Transverse colon (tissue), 4 donors: ENCODE measurements around the gene YWHAH. TPM values are rescaled to one million over a fixed set of nuclear protein-coding genes. Genes with fewer than 3 reads are reported as not detected.

Experiments
- DNase-seq: peaks from one replicate; pipeline ENCODE4 v3.0.0-alpha.2; 2019
- H3K27ac ChIP-seq, 4 donors: fragments of 200-600 bp; sonication (generic); 2 replicates each; pipeline ENCODE4 v1.5.1; 2016 to 2018; ENCODE audit warnings: inconsistent platforms in 4 of 4
- H3K27me3 ChIP-seq: fragments of 200-600 bp; sonication (generic); 2 replicates; pipeline ENCODE4 v1.5.1; 2017; ENCODE audit warnings: inconsistent platforms
- H3K36me3 ChIP-seq, 4 donors: fragments of 200-600 bp; sonication (generic); 2 replicates each; pipeline ENCODE4 v1.5.1; 2017 to 2019; ENCODE audit warnings: inconsistent platforms in 4 of 4
- H3K4me1 ChIP-seq, 4 donors: fragments of 200-600 bp; sonication (generic); 2 replicates each; pipeline ENCODE4 v1.5.1; 2017 to 2020; ENCODE audit warnings: inconsistent platforms in 4 of 4
- H3K4me3 ChIP-seq, 4 donors: fragments of 200-600 bp; sonication (generic); 1 replicate in 1 of 4; 2 replicates in 3 of 4; pipeline versions ENCODE4 v1.5.1 to v1.6.1; 2017 to 2019; ENCODE audit warnings: inconsistent platforms in 4 of 4
- H3K9me3 ChIP-seq, 2 donors: fragments of 200-600 bp; sonication (generic); 2 replicates each; pipeline ENCODE4 v1.5.1; 2017 to 2019; ENCODE audit warnings: inconsistent platforms in 2 of 2
- CTCF ChIP-seq, 5 experiments: fragments of 200-600 bp in 3 of 5; fragments of 450-650 bp in 2 of 5; sonication (generic) in 3 of 5; IDR thresholded peaks; 1 replicate in 2 of 5; 2 replicates in 3 of 5; pipeline ENCODE4 v1.5.1; 2016 to 2017; ENCODE audit warnings: antibody characterized with exemption in 5 of 5, inconsistent platforms in 3 of 5, mild to moderate bottlenecking in 2 of 5, moderate library complexity in 1 of 5
- EP300 ChIP-seq: sonication (generic); formaldehyde crosslinking; IDR thresholded peaks from one replicate; pipeline ENCODE4 v1.6.1; 2017; ENCODE audit warnings: antibody characterized with exemption, low read depth
- POLR2A ChIP-seq: fragments of 450-650 bp; IDR thresholded peaks from one replicate; pipeline ENCODE4 v1.6.1; 2016; ENCODE audit warnings: antibody characterized with exemption, mild to moderate bottlenecking, moderate library complexity
- POLR2AphosphoS5 ChIP-seq, 3 donors: sonication (generic); formaldehyde crosslinking; IDR thresholded peaks; one replicate each; pipeline ENCODE4 v1.6.1; 2016; ENCODE audit warnings: antibody characterized with exemption in 3 of 3
- WGBS, 2 donors: methylation state at CpG; one replicate each; pipeline ENCODE4 v1.1.5; 2018; ENCODE audit warnings: low coverage in 1 of 2; 5-methylcytosine and 5-hydroxymethylcytosine counted together
- in situ Hi-C, 4 donors: fragments of 200-750 bp; cut with MboI; loops; one replicate each; pipeline versions ENCODE4 v1.15.0 to v1.15.1; 2017; ENCODE audit warnings: low sequenced_read_pairs in 3 of 4, low pct_ligation_motif_present in 1 of 4, low pct_unique_long_range_greater_than_20kb in 1 of 4
- intact Hi-C: fragments of 100-400 bp; cut with DNase I; formaldehyde crosslinking; loops from one replicate; pipeline ENCODE4 v1.15.1; 2023; ENCODE audit warnings: low total_unique reads
- total RNA-seq, 4 donors: library from RNA; depleted of rRNA; stranded (reverse); fragments of >200 nt; gene quantifications; one replicate each; pipeline ENCODE4 v1.1.0, GENCODE V29; 2016

The YWHAH gene
- total RNA-seq, 4 donors from 2014 or later: 83.7 to 155 (median 109) TPM

- no peak for DNase-seq
- H3K4me3 ChIP-seq: no peak overlapping the region
- in situ Hi-C loops: loop anchor here (10.0 to 25.0 kb wide), 4 partner anchors 98 to 475 kb away; partner anchors contain the start of genes BPIFC (in 2 of the 4), FBXO7 (in 2 of the 4) and SLC5A4 (in 1 of the 4)
- H3K4me1 ChIP-seq: no peaks in the 10 kb centered on the region
- 47% methylated on average over 1 of the region's 1 CpG; no CpG with 5 or more reads in 1 of the 2 donors for WGBS, 2 donors
- no peak overlapping the region for H3K27ac ChIP-seq
- no peaks in the 10 kb centered on the region for H3K9me3 ChIP-seq
- intact Hi-C loops: loop anchor here (2.0 kb wide), 1 partner anchor 48 kb away; no protein-coding TSS in a partner anchor
- no peaks in the 10 kb centered on the region for H3K27me3 ChIP-seq
- TF ChIP-seq POLR2A: no peak
- TF ChIP-seq EP300: no peak
- no peak for TF ChIP-seq CTCF (IDR thresholded peaks at IDR 0.05)
- TF ChIP-seq POLR2AphosphoS5 (IDR thresholded peaks at IDR 0.05): no peak
- no peaks in the 10 kb centered on the region for H3K36me3 ChIP-seq
Observed at GRCh38 chr22:31987218-31987617, 42.9 kb downstream of the YWHAH start.

GRCh38 chr22:31991102-31991839 lies 46.9 kb downstream of the YWHAH start:
- no peak for DNase-seq
- no peak for TF ChIP-seq POLR2AphosphoS5 (IDR thresholded peaks at IDR 0.05)
- no peak for TF ChIP-seq CTCF (IDR thresholded peaks at IDR 0.05)
- TF ChIP-seq EP300: no peak
- no peak for TF ChIP-seq POLR2A
- Histone ChIP-seq H3K4me3 (no peak overlapping the region), H3K4me1 (no peaks in the 10 kb centered on the region), H3K9me3 (no peaks in the 10 kb centered on the region), H3K27me3 (no peaks in the 10 kb centered on the region), H3K27ac (no peak overlapping the region), H3K36me3 (no peaks in the 10 kb centered on the region)
- in situ Hi-C loops: loop anchor here (25.0 kb wide), 3 partner anchors 96 to 471 kb away; partner anchors contain the start of genes BPIFC (in 2 of the 4), FBXO7 (in 2 of the 4) and SLC5A4 (in 1 of the 4)
- intact Hi-C loops: no loop called here
- 33 to 85% methylated on average over 1 to 4 of the region's 4 CpGs for WGBS, 2 donors

GRCh38 chr22:31995046-31995445 lies 50.7 kb downstream of the YWHAH start:
- 78 to 81% methylated on average over 3 of the region's 3 CpGs for WGBS, 2 donors
- H3K27ac ChIP-seq: no peak overlapping the region
- intact Hi-C loops: no loop called here
- in situ Hi-C loops: loop anchor here (25.0 kb wide), 3 partner anchors 92 to 467 kb away; partner anchors contain the start of genes BPIFC (in 2 of the 4), FBXO7 (in 2 of the 4) and SLC5A4 (in 1 of the 4)
- peaks cover 4% of the 10 kb centered on the region for H3K27me3 ChIP-seq
- no peaks in the 10 kb centered on the region for H3K9me3 ChIP-seq
- no peaks in the 10 kb centered on the region for H3K4me1 ChIP-seq
- no peak overlapping the region for H3K4me3 ChIP-seq
- no peaks in the 10 kb centered on the region for H3K36me3 ChIP-seq
- DNase-seq: no peak
- no peak for TF ChIP-seq POLR2A
- TF ChIP-seq EP300: no peak
- peak in 1 of 5 experiments; percentile 2 for TF ChIP-seq CTCF (IDR thresholded peaks at IDR 0.05)

GRCh38 chr22:31995807-31996206 lies 51.5 kb downstream of the YWHAH start:
- Histone ChIP-seq H3K9me3 (no peaks in the 10 kb centered on the region), H3K27ac (no peak overlapping the region), H3K4me1 (no peaks in the 10 kb centered on the region), H3K36me3 (no peaks in the 10 kb centered on the region), H3K27me3 (peaks cover 4% of the 10 kb centered on the region), H3K4me3 (no peak overlapping the region)
- in situ Hi-C loops (loop anchor here (25.0 kb wide), 3 partner anchors 91 to 466 kb away; partner anchors contain the start of genes BPIFC (in 2 of the 4), FBXO7 (in 2 of the 4) and SLC5A4 (in 1 of the 4)), intact Hi-C loops (no loop called here)
- TF ChIP-seq EP300: no peak
- no peak for TF ChIP-seq CTCF (IDR thresholded peaks at IDR 0.05)
- TF ChIP-seq POLR2AphosphoS5 (IDR thresholded peaks at IDR 0.05): no peak
- no peak for TF ChIP-seq POLR2A
- no peak for DNase-seq
- WGBS, 2 donors: 32 to 41% methylated on average over 3 of the region's 3 CpGs
